Neural cell (in vitro differentiated cells): Measurements from ENCODE around the gene IER5L. TPM values are rescaled to one million over a fixed set of nuclear protein-coding genes. Genes with fewer than 3 reads are reported as not detected.
"Not testable (repeated sequence)": the region's sequence is repeated elsewhere in the genome, so short reads cannot be mapped to it uniquely, and the experiment has no call there.

Source experiments
- H2AFZ ChIP-seq: fragments of 200-600, 300-800 bp; sonication (generic), shearing (Covaris generic); 2 replicates; pipeline ENCODE4 v1.6.0; 2014; ENCODE audit warnings: low read depth, mild to moderate bottlenecking, antibody characterized with exemption, low read length, moderate library complexity
- H3F3A ChIP-seq: fragments of 200-600 bp; shearing (Covaris generic); 2 replicates; pipeline ENCODE4 v1.6.1; 2016; ENCODE audit warnings: mild to moderate bottlenecking, moderate library complexity, mixed read lengths, antibody characterized with exemption, low read length; ENCODE audit not compliant: insufficient read depth, poor library complexity, severe bottlenecking
- H3K27ac ChIP-seq: fragments of 200-600, 300-800 bp; sonication (generic), shearing (Covaris generic); 2 replicates; pipeline ENCODE4 v1.5.1; 2014; ENCODE audit warnings: mild to moderate bottlenecking, low read length, moderate library complexity
- H3K27me3 ChIP-seq: fragments of 300-800, 200-600 bp; sonication (generic), shearing (Covaris generic); 2 replicates; pipeline ENCODE4 v1.6.0; 2014; ENCODE audit warnings: mild to moderate bottlenecking, low read depth, low read length, moderate library complexity; ENCODE audit not compliant: insufficient read depth
- H3K36me3 ChIP-seq: fragments of 300-800, 200-600 bp; sonication (generic), shearing (Covaris generic); 2 replicates; pipeline ENCODE4 v1.5.1; 2014; ENCODE audit warnings: mild to moderate bottlenecking, antibody characterized with exemption, low read length, moderate library complexity; ENCODE audit not compliant: insufficient read depth
- H3K4me2 ChIP-seq: fragments of 300-800, 200-600 bp; sonication (generic), shearing (Covaris generic); 2 replicates; pipeline ENCODE4 v1.6.0; 2014; ENCODE audit warnings: mild to moderate bottlenecking, low read length
- H3K4me3 ChIP-seq: fragments of 300-800, 200-600 bp; sonication (generic), shearing (Covaris generic); 2 replicates; pipeline ENCODE4 v1.5.1; 2014; ENCODE audit warnings: mild to moderate bottlenecking, low read length, moderate library complexity
- H3K79me2 ChIP-seq: fragments of 200-600 bp; shearing (Covaris generic); replicated peaks from 2 replicates; pipeline ENCODE4 v1.6.0; 2014; ENCODE audit warnings: mild to moderate bottlenecking, low read length, moderate library complexity; ENCODE audit not compliant: insufficient read depth
- H3K9ac ChIP-seq: fragments of 300-800, 200-600 bp; sonication (generic), shearing (Covaris generic); 2 replicates; pipeline ENCODE4 v1.6.1; 2016; ENCODE audit warnings: mild to moderate bottlenecking, low read length, mixed read lengths
- H3K9me2 ChIP-seq: fragments of 200-600 bp; shearing (Covaris generic); 2 replicates; pipeline ENCODE4 v1.6.1; 2016; ENCODE audit warnings: mild to moderate bottlenecking, low read length, mixed read lengths; ENCODE audit not compliant: insufficient read depth
- H3K9me3 ChIP-seq: fragments of 200-600, 300-800 bp; sonication (generic), shearing (Covaris generic); 2 replicates; pipeline ENCODE4 v1.6.1; 2016; ENCODE audit warnings: mild to moderate bottlenecking, mixed run types, low read length, moderate library complexity, mixed read lengths
- H4K20me1 ChIP-seq: fragments of 200-600 bp; shearing (Covaris generic); 2 replicates; pipeline ENCODE4 v1.6.1; 2016; ENCODE audit warnings: mild to moderate bottlenecking, mixed run types; ENCODE audit not compliant: insufficient read depth
- EP300 ChIP-seq: fragments of 450-650 bp; conservative IDR thresholded peaks from 2 replicates; pipeline ENCODE4 v1.6.1; 2014; ENCODE audit warnings: antibody characterized with exemption, mild to moderate bottlenecking, moderate library complexity; ENCODE audit not compliant: poor library complexity, severe bottlenecking
- EZH2 ChIP-seq: fragments of 200-600, 300-800 bp; shearing (Covaris generic), sonication (generic); IDR thresholded peaks from 2 replicates; pipeline ENCODE4 v1.6.1; 2014; ENCODE audit warnings: antibody characterized with exemption, low read length, borderline replicate concordance, mild to moderate bottlenecking; ENCODE audit not compliant: insufficient read depth, poor library complexity, severe bottlenecking
- MXI1 ChIP-seq: fragments of 450-650 bp; conservative IDR thresholded peaks from 2 replicates; pipeline ENCODE4 v1.6.1; 2014; ENCODE audit warnings: antibody characterized with exemption, mild to moderate bottlenecking; ENCODE audit not compliant: poor library complexity, severe bottlenecking
- POLR2AphosphoS5 ChIP-seq: IDR thresholded peaks from 2 replicates; pipeline ENCODE4 v1.6.1; 2012
- RAD21 ChIP-seq: fragments of 450-650 bp; conservative IDR thresholded peaks from 2 replicates; pipeline ENCODE4 v1.6.1; 2014; ENCODE audit warnings: antibody characterized with exemption, mild to moderate bottlenecking, moderate library complexity
- SMC3 ChIP-seq: fragments of 450-650 bp; conservative IDR thresholded peaks from 2 replicates; pipeline ENCODE4 v1.6.1; 2014; ENCODE audit warnings: antibody characterized with exemption, mild to moderate bottlenecking, moderate library complexity; ENCODE audit not compliant: poor library complexity
- TAF1 ChIP-seq: IDR thresholded peaks from 2 replicates; pipeline ENCODE4 v1.6.1; 2012; ENCODE audit warnings: low read depth
- polyA plus RNA-seq: library from polyadenylated mRNA; depleted of rRNA; stranded (reverse); fragments of >200 nt; gene quantifications from 2 replicates; pipeline ENCODE4 v1.2.3, GENCODE V29; 2014
- TF ChIP-seq, protein P1 (sequence below): fragments of 450-650 bp; IDR thresholded peaks from 2 replicates; pipeline ENCODE4 v1.5.1; 2014; ENCODE audit warnings: antibody characterized with exemption, mild to moderate bottlenecking, moderate library complexity; ENCODE audit not compliant: poor library complexity, severe bottlenecking
- TF ChIP-seq, protein P2 (sequence below): IDR thresholded peaks from 2 replicates; pipeline ENCODE4 v1.6.1; 2012; ENCODE audit warnings: borderline replicate concordance

The IER5L gene
- polyA plus RNA-seq, 1 donor from 2014 or later, result 20.8 TPM

DNA sequence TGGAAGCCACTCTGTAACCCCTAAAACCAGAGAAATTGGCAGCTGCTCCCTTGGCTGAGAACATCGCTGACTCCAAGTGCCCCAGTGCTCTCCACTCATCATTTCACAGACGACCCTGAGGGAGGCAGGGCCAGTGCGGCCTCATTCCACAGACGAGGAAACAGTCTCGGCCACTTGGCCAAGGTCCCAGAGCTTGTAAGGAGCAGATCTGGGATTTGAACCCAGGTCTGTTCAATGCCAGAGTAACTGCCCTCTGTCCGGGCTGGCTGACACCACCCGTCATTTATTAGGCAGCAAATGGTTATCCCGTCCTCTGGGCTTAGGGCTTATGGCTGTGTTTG lies 19.9 kb upstream of the IER5L start:
- H3K27ac ChIP-seq, result no peak overlapping the region
- H3K9me2 ChIP-seq, result no peaks in the 10 kb centered on the region
- no peaks in the 10 kb centered on the region for H3K27me3 ChIP-seq
- H3F3A ChIP-seq, result no peaks in the 10 kb centered on the region
- H3K36me3 ChIP-seq, result no peaks in the 10 kb centered on the region
- TF ChIP-seq, protein P1, sequence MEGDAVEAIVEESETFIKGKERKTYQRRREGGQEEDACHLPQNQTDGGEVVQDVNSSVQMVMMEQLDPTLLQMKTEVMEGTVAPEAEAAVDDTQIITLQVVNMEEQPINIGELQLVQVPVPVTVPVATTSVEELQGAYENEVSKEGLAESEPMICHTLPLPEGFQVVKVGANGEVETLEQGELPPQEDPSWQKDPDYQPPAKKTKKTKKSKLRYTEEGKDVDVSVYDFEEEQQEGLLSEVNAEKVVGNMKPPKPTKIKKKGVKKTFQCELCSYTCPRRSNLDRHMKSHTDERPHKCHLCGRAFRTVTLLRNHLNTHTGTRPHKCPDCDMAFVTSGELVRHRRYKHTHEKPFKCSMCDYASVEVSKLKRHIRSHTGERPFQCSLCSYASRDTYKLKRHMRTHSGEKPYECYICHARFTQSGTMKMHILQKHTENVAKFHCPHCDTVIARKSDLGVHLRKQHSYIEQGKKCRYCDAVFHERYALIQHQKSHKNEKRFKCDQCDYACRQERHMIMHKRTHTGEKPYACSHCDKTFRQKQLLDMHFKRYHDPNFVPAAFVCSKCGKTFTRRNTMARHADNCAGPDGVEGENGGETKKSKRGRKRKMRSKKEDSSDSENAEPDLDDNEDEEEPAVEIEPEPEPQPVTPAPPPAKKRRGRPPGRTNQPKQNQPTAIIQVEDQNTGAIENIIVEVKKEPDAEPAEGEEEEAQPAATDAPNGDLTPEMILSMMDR, result no peak
- TF ChIP-seq, protein P2, sequence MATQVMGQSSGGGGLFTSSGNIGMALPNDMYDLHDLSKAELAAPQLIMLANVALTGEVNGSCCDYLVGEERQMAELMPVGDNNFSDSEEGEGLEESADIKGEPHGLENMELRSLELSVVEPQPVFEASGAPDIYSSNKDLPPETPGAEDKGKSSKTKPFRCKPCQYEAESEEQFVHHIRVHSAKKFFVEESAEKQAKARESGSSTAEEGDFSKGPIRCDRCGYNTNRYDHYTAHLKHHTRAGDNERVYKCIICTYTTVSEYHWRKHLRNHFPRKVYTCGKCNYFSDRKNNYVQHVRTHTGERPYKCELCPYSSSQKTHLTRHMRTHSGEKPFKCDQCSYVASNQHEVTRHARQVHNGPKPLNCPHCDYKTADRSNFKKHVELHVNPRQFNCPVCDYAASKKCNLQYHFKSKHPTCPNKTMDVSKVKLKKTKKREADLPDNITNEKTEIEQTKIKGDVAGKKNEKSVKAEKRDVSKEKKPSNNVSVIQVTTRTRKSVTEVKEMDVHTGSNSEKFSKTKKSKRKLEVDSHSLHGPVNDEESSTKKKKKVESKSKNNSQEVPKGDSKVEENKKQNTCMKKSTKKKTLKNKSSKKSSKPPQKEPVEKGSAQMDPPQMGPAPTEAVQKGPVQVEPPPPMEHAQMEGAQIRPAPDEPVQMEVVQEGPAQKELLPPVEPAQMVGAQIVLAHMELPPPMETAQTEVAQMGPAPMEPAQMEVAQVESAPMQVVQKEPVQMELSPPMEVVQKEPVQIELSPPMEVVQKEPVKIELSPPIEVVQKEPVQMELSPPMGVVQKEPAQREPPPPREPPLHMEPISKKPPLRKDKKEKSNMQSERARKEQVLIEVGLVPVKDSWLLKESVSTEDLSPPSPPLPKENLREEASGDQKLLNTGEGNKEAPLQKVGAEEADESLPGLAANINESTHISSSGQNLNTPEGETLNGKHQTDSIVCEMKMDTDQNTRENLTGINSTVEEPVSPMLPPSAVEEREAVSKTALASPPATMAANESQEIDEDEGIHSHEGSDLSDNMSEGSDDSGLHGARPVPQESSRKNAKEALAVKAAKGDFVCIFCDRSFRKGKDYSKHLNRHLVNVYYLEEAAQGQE, result no peak
- TF ChIP-seq EP300 (no peak), EZH2 (no peak), SMC3 (no peak), MXI1 (no peak), POLR2AphosphoS5 (no peak), TAF1 (no peak), RAD21 (no peak)
- no peak overlapping the region for H2AFZ ChIP-seq
- H4K20me1 ChIP-seq, result no peaks in the 10 kb centered on the region
- no peak overlapping the region for H3K4me3 ChIP-seq
- no peaks in the 10 kb centered on the region for H3K79me2 ChIP-seq
- no peaks in the 10 kb centered on the region for H3K9me3 ChIP-seq
- no peak overlapping the region for H3K9ac ChIP-seq
- H3K4me2 ChIP-seq, result no peak overlapping the region

DNA sequence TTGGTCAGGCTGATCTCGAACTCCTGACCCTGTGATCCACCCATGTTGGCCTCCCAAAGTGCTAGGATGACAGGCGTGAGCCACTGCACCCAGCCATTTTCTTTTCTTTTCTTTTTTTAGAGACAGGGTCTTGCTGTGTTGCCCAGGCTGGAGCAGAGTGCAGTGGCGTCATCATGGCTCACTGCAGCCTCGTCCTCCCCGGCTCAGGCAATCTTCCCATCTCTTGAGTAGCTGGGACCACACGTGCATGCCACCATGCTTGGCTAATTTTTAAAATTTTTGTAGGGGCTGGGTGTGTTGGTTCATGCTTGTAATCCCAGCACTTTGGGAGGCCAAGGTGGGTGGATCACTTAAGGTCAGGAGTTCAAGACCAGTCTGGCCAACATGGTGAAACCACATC lies 19.0 kb upstream of the IER5L start:
- not testable (repeated sequence) for H3K4me3 ChIP-seq, H3K9me2 ChIP-seq, H3K27me3 ChIP-seq, H4K20me1 ChIP-seq, H3K4me2 ChIP-seq, H2AFZ ChIP-seq, H3K9ac ChIP-seq, H3K27ac ChIP-seq, H3K36me3 ChIP-seq, H3K79me2 ChIP-seq, H3K9me3 ChIP-seq, H3F3A ChIP-seq

DNA sequence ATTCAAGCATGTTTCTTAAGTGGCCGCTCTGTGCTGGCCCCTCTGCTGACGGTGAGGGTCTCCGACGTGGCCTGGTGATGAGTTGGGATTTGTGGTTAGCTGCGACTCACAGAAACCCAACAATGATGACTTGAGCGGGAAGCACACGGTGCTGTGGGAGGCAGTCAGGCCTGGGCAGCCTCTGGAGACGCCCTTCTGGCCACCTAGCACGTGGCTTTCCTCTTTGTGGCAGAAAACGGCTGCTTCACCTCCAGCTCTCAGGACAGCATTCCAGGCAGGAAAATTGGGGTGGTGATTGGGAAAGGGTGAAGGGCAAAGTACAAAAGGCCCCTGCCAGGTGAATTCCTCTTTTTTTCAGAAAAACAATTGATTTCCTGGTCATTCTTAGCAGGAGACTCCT lies 17.5 kb upstream of the IER5L start:
- Histone ChIP-seq H3K79me2 (no peaks in the 10 kb centered on the region), H4K20me1 (no peaks in the 10 kb centered on the region), H3K36me3 (no peaks in the 10 kb centered on the region), H3K27me3 (no peaks in the 10 kb centered on the region), H3K9me2 (no peaks in the 10 kb centered on the region), H3K4me2 (no peak overlapping the region), H3F3A (no peaks in the 10 kb centered on the region), H3K4me3 (no peak overlapping the region), H3K27ac (no peak overlapping the region), H3K9me3 (no peaks in the 10 kb centered on the region), H3K9ac (no peak overlapping the region), H2AFZ (no peak overlapping the region)
- TF ChIP-seq, protein P1, result no peak
- TF ChIP-seq TAF1 (no peak), MXI1 (no peak), EZH2 (no peak), EP300 (no peak), POLR2AphosphoS5 (no peak)
- TF ChIP-seq, protein P2, result no peak
